Dermis blood vessel endothelial cell (primary cell): ENCODE measurements around the gene HOGA1. TPM values are rescaled to one million over a fixed set of nuclear protein-coding genes. Genes with fewer than 3 reads are reported as not detected.
"Not testable (repeated sequence)": the region's sequence is repeated elsewhere in the genome, so short reads cannot be mapped to it uniquely, and the experiment has no call there.

Source experiments
- DNase-seq: peaks from one replicate; pipeline ENCODE4 v3.0.0; 2010
- total RNA-seq: library from RNA; depleted of rRNA; stranded (reverse); fragments of >200 nt; gene quantifications from 2 replicates; pipeline ENCODE4 v1.2.3, GENCODE V29; 2014

Gene HOGA1
- total RNA-seq, 1 donor from 2014 or later = 0.85 TPM

DNA sequence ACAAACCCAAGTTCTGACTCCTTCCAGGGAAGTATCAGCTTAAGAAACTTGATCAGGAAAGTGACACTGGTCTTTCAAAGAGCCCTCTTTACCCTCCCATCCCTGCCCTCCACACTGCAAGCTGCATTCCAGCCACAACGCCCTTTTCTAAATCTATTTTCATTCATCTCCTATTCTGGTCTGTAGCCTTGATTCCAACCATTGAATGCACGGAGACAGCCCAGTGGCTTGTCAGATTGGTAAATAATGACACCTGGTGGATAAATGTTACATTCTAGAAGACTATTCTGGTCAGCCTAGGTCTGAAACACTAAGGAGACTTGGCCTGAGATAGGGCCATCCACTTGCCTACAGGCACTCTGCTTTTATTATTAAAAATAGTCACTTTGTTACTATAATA, 28.2 kb downstream of the HOGA1 start:
- DNase-seq = peak; percentile 82

DNA sequence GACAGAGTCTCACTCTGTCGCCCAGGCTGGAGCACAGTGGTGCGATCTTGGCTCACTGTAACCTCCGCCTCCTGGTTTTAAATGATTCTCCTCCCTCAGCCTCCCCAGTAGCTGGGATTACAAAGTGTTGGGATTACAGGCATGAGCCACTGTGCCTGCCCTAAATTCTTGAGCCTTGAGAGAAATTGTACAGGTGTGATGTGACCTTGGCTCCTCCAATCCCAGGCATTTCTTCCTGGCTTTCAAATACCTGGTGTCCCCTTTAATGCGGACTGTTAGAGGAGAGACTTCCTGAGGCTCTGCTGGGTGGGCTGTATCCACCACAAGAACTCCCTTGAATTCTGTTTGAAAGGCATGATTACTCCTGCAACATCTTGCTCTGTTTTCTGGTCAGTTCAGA, 34.1 kb downstream of the HOGA1 start:
- no peak for DNase-seq

DNA sequence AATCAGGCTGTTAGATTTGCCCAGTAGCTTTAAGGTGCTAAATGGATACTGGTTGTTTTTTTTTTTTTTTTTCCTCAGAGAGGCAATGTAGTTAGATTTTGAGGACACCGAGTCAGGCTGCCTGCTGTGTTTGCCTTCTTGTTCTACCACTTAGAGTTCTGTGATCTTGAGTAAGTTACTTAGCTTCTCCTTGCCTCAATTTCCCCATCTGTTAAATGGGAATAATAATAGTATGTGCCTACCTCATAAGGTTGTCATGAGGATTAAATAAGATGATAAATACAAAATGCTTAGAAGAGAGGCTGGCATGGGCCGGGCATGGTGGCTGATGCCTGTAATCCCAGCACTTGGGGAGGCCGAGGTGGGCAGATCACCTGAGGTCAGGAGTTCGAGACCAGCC, 34.5 kb downstream of the HOGA1 start:
- DNase-seq = no peak

DNA sequence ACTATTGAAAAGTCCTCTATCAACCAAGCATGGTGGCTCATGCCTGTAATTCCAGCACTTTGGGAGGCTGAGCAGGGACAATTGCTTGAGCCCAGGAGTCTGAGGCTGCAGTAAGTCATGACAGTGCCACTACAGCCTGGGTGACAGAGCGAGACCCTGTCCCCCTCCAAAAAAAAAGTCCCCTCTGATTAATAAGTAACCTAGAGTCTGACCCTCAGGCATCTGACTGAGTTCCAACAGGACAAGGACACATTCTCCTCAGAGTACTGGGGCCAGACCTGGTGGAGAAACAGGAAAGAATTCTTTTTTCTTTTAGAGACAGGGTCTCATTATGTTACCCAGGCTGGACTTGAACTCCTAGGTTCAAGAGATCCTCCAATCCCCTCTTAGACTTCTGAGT, 39.1 kb downstream of the HOGA1 start:
- DNase-seq = no peak

DNA sequence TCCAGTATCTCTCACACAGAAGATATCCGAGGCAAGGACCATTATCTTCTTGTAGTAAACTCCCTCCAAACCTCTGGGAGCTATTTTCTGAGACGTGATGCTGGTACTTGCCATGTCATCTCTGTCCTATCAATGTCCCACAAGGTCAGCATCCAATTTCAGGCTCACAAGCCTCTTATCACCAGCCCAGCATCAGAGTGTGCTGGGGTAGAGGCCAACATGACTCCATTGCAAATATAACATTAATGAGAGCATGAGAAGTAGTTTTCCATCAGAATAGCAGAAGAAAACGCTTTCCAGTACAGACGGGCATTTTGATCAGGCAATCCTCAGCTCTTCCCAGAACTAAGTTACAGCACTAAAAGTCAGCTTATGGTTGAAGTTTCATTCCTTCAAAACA, 43.5 kb downstream of the HOGA1 start:
- no peak for DNase-seq

DNA sequence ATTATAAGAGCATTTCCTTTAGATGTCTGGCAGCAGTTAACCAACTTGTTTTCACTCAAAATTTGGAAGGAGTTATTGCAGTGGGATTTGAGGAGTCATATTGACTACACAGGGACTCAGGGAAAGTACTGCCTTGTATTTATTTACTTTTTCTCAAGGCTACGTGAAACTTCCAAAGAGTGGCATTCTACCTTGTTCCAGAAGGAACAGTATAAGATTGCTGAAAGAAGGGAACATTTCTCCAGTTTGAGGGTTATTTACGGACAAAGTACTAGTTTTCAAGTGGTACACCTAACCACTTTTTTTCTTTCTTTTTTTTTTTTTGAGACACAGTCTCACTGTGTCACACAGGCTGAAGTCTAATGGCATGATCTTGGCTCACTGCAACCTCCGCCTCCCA, 44.0 kb downstream of the HOGA1 start:
- DNase-seq = no peak

DNA sequence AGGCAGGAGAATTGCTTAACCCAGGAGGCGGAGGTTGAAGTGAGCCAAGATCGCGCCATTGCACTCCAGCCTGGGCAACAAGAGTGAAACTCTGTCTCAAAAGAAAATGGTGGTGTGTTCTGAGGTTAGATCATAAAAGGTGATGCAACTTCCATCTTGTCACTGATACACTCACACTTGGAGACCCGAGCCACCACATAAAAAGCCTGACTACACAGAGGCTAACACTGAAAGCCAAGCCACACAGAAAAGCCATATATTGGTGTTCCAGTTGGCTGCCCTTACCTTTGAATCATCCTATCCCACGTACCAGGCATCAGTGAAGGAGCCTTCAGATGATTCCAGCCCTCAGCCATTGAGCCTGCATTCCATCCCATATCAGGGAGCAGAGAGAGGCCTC, 45.1 kb downstream of the HOGA1 start:
- DNase-seq = no peak

DNA sequence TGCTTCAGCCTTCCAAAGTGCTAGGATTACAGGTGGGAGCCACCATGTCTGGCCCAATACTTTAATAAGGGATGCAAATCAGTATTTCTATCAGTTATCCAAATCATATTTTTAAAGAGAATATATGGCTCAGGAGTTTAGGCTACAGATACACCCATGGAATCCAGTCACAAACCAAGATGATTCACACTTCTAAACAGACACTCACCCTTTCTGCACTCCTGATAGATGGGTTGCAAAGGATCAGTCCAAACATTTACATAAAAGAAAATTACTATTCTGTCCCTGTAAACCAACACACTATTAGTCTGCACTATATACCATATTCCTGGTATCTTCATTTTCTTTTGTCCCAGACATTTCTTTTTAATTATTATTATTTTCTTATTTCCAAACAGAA, 46.9 kb downstream of the HOGA1 start:
- no peak for DNase-seq

DNA sequence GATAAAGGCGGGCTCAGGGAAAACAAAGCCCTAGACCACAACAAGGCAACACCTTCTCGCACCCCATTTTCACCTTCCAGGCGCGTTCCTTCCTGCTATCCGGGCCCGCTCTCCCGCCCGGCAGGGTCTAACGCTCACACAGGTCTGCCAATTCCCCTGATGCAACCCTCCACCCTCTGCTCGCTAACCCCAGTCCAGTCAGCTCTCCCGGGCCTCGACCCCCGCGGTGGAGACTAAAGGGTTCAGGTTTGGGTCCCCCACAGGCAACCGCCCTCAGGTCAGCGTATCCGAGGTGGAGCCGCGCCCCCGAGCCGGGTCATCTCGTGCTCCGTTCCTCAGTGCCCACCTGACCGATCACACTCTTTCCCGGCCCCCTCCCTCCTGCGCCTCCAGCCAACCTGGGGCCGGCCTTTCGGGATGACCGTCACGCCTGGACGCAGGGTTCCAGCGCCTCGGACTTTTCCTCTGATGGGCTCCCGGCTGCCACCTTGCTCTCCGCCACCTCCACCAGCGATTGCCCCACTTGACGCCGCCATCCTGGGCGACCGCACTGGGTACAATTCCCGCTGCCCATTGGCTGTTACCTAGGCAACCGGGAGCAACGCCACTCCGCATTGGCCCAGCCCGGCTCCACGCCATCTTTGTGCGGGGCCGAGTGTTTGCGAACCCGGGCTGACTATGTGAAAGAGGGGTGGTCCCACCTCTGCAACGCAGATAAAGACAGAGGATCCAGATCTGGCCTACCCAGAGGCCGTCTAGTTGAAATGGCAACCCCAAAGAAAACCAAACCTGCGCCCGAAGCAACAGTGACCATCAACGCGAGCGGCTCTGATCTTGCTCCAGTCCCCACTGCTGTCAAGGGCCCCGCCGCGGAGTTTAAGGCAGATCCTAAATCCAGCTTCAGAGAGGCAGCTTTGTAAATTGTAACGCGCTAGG, 49.0 kb downstream of the HOGA1 start, which contains the start of gene MORN4:
TSS of gene MORN4 (minus strand) at position 552 of the 936 bp plus-strand sequence. CDS start 13,847 bp downstream, outside the sequence.
- peak; percentile 95 for DNase-seq

DNA sequence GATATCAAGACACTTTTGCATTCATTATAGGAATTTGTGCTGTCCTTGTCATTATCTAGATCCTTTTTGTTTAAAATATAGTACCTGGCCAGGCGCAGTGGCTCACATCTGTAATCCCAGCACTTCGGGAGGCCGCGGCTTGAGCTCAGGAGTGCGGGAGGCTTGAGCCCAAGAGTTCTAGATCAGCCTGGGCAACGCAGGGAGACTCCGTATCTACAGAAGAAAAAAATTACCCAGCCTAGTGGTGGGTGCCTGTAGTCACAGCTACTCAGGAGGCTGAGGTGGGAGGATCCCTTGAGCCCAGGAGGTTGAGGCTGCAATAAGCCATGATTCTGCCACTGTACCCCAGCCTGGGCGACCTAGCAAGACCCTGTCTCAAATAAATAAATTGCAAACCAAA, 49.7 kb downstream of the HOGA1 start:
- DNase-seq = peak; percentile 23

DNA sequence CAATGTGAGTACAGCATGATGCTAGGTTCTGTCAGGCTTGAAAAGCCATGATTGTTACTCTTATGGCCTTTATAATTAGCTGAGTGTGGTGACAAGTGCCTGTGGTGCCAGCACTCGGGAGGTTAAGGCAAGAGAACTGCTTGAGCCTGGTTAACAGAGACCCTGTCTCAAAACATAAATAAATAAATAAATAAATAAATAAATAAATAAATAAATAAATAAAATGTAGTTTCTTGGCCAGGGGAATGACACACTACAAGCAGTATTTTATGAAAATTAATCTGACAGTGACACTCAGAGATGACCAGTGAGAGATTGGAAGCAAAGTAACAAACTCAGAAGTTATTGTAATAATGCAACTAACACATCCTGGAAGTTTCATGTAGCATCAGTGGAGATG, 51.4 kb downstream of the HOGA1 start:
- DNase-seq = no peak

DNA sequence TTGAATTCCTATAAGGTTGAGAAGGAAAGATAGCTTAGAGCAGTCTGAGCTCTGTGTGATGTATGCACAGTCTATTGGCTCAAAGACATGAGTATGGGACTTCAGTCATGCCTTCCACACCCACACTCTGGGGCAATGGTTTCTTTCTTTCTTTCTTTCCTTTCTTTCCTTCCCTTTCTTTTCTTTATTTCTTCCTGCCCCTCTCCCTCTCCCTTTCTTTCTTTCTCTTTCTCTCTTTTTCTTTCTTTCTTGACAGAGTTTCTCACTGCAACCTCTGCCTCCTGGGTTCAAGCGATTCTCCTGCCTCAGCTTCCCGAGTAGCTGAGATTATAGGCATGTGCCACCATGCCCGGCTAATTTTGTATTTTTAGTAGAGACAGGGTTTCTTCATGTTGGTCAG, 54.9 kb downstream of the HOGA1 start:
- not testable (repeated sequence) for DNase-seq

DNA sequence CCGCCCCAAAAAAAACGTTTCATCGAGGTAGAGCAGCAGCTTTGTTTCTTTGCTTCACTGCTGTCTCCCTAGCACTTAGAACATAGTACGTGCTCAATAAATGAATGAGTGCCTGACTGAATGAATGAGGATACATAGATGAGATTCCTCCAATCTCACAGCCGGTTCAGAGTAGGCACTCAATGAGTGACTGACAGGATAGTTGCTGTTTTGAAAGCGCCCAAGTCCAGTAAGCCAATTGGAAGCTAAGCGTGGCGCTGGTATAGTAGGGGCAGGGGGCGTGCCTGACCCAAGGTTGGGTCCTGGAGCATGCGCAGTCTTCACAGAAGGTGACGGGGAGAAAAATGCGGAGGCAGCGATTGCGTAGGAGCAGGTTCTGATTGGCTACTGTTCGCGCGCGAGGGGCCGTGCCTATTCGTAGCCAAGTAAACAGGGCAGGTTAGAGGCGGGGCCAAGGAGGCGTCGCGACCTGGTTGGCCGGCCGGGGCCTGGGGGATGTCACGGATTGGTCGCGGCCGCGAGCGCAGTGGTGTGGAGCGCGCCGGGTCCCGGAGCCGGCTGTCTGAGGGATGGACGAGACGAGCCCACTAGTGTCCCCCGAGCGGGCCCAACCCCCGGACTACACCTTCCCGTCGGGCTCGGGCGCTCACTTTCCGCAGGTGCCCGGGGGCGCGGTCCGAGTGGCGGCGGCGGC, 56.1 kb downstream of the HOGA1 start, which contains the start of gene PI4K2A:
TSS of gene PI4K2A (plus strand) at position 498 of the 694 bp plus-strand sequence. CDS start at position 570, 72 bp downstream.
- DNase-seq = peak; percentile 100

DNA sequence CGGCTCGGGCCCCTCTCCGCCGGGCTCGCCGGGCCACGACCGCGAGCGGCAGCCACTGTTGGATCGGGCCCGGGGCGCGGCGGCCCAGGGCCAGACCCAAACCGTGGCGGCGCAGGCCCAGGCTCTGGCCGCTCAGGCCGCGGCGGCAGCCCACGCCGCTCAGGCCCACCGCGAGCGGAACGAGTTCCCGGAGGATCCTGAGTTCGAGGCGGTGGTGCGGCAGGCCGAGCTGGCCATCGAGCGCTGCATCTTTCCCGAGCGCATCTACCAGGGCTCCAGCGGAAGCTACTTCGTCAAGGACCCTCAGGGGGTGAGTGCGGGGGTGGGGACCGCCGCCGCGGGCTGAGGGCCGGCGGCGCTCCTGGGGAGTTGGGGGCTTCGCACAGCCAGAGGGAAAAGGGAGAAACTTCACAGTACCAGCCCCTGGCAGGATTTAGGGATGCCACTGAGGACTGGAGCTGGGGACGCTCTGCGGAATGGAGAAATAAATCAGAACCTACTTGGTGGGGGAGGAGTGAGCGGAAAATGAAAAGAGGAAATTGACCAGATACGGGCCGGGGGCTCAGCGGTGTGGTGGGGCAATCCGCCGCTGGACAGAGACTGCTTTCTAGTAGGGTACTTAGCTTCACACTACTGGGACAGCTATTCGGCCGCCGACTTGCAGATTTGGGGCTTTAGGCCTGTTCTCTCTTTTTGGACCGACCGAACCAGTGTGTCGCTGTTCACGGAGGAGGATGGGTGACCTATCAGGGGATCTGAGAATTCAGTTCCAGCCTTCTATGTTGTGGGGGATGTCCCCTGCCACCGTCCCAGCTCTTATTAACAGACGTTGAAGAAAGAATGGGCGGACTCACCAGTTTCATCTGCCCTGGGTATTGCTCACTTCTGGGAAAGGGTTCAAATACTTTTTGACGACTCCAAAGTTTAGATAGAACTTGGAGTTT, 57.0 kb downstream of the HOGA1 start:
- peak; percentile 46 for DNase-seq

DNA sequence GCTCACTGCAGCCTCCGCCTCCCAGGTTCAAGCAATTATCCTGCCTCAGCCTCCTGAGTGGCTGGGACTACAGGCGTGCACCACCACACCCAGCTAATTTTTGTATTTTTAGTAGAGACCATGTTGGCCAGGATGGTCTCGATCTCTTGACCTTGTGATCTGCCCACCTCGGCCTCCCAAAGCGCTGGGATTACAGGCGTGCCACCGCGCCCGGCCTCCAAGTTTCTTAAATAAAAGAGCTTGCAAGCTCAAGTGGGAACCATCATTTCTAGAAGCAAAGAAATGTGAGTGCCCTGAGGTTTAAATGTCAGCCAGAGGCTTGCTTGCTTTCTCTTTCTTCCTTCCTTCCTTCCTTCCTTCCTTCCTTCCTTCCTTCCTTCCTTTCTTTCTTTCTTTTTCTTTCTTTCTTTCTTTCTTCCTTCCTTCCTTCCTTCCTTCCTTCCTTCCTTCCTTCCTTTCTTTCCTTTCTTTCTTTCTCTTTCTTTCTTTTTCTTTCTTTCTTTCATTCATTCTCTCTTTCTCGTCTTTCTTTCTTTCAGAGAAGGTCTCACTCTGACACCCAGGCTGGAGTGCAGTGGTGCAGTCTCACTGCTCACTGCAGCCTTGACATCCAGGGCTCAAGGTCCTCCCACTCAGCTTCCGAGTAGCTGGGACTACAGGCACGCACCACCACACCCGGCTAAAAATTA, 58.4 kb downstream of the HOGA1 start:
- DNase-seq = not testable (repeated sequence)

DNA sequence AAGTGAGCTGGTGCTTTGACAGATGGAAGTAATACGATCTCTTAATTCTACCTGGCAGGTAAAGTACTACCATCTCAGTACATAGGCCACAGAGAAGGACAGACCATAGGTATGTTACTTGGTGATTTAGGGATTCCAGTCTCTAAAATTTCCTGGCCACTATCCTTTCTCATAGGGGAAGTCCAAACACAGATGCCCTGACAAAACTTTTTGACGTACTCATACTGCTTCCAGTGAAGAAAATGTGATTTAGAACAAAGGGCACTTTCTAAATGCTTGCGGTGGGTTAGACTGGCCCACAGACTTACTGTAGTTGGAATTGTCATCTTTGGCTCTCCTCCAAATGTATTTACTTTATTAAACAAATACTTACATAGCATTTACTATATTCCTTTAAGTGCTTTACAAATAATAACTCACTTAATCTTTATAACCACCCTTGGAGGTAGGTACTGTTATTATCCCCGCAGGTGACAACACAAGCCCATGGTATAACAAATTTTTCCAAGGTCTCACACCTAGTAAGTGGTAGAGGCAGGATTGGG, 59.3 kb downstream of the HOGA1 start:
- no peak for DNase-seq

DNA sequence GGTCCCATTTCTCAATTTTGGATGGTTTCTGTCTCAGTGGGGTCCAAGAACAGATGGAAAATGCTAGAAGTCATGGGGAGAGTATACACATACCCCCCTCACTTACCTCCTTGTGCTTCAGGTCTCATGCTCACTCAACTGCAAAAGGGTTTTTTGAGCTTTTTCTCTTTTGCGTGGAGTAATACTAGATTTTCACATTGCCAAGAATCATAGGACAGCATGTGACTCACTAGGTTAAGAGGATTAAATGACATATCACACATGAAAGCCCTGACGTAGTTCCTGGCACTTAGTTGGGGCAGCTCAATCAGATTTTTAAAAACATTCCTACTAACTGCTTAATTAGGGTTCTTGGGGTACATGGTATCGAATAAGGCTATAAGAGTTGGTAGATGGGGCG, 60.7 kb downstream of the HOGA1 start:
- DNase-seq = no peak

DNA sequence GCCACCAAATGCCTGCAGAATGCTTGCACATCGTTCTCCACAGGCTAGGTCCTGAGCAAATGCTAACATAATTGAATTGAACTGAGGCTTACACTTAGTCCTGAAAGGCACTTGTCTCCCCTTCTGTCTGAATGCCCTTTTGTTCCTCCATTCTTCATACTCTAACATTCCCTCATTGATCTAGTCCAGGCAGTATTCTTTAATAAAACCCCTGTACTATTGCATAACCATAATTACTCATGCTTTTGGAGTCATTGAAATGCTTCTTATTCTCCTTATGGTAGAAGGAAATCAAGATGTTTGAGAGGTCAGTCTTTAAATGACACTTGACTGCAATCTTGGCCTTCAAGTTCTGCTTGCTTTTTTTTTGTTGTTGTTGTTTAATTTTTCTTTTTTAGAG, 63.4 kb downstream of the HOGA1 start:
- DNase-seq = peak; percentile 13

DNA sequence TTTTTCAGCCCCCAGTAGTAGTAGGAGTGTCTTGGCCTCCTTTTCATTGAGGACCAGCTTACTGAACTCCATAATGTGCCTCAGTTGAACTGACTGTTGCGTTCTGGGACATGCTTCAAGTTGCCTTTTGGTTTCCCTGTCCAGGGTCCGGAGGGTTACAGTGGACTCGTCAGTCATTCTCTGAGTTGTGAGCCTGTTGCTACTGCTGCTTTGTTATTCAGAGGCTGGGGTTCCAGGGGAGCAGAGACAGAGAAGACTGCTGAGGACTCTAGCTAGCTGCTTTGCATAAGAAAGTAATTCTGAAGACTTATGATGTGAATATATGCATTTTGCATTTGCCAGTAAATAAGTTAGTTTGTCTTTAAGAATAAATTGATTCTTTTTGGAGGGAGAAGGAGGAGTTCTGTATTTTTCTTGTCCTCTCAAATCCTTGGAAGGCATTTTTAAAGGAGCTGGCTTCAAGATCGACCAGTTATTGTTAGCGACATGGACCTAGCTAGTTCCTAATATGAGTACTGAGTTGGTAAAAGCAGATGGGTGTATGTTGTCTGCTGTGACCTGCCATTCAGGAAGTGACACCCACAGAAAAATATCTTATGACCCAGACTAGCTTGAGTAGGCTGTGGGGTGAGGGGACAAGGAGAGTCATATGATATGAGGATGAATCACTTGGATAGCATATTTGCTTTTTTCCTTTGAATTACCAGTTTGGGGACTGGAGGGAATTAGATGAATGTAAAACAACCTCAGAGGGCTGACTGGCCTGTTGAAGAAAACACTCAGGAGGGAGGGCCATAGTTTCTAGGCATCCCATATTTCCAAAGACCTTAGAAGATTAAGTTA, 64.6 kb downstream of the HOGA1 start:
- peak; percentile 91 for DNase-seq

DNA sequence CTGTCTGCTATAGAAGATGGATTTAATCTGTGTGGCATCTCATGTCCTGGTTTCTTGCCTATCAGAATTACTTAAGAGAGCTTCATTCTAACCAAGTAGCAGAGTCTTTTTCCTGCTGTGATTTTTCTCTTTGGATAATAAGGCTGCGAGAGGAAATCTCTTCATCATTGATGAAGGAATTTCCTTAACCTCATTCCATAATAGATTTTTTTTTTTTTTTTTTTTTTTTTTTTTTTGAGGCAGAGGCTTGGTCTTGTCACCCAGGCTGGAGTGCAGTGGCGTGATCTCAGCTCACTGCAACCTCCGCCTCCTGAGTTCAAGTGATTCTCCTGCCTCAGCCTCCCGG, 65.2 kb downstream of the HOGA1 start:
- DNase-seq = not testable (repeated sequence)

DNA sequence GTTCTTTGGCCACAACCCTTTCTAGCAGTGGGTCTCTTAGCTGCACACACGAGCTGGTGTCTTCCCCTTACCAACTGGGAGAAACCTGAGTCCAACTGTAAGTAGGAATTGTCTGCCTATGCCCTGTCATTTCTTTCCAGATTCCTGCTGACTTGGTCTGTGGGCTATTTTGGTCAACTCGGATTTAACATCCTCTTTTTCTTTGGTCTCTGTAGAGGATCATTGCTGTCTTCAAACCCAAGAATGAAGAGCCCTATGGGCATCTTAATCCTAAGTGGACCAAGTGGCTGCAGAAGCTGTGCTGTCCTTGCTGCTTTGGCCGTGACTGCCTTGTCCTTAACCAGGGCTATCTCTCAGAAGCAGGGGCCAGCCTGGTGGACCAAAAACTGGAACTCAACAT, 66.5 kb downstream of the HOGA1 start:
- DNase-seq = no peak
